HG02759 (cell line): ENCODE data around the gene ATXN1.
"Not testable (repeated sequence)": the region's sequence is repeated elsewhere in the genome, so short reads cannot be mapped to it uniquely, and the experiment has no call there.

Experiments used
- ATAC-seq: cut with Tn5 transposase; IDR thresholded peaks from one replicate; pipeline ENCODE4 v1.9.1; 2021; ENCODE audit warnings: mild to moderate bottlenecking, moderate library complexity; ENCODE audit not compliant: unreplicated experiment

Gene ATXN1

DNA sequence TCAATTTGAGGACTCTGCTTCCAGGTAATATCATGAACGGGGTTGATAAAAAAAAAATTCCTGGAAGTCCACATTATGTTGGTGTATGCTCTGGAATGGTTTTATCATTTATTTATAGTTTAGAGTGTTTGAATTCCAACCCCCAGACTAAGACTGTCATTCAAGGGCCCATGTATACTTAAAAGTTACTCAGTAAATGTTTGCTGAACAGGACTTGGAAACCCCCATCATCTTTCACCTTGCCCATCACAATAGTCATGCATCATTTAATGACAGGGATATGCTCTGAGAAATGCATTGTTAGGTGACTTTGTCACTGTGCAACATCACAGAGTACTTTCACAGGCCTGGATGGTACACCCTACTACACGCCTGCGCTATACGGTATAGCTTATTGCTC lies 104.8 kb downstream of the ATXN1 start:
- no peak for ATAC-seq

DNA sequence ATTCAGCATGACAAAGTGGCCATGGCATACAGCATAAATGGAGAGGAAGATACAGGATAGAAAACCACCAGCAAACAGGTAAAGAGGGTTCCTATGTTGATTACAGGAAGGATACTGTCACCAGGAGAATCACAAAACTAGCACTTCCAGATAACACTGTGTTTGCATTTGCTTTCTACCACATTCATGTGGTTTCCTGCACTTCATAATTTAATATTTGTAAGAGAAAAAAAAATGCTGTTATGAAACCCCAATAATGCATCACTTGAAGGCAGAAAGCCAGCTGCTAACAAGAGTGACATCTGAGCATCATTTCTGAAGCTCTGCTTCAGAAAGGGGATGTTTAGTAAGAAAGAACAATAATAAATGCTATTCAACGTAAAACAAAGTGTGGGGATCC lies 106.6 kb downstream of the ATXN1 start:
- no peak for ATAC-seq

DNA sequence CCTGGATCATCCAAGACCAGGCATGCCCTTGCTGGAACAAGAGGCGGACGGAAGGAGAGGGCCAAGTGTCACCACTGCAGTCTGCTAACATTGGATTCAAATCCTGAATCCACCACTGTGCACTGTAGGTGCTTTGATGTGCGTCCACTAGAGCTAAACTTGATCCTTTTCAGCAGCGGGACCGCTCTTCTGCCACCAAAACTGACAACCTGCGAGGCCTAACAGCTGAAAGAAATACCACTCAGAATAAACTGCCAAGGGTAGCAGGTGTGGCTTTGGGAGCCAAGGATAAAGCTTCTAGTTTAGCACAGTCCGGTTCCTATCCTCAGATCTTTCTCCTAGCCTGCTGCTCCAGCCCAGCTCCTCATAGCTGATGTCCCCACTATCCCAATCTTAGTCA lies 108.0 kb downstream of the ATXN1 start:
- no peak for ATAC-seq

DNA sequence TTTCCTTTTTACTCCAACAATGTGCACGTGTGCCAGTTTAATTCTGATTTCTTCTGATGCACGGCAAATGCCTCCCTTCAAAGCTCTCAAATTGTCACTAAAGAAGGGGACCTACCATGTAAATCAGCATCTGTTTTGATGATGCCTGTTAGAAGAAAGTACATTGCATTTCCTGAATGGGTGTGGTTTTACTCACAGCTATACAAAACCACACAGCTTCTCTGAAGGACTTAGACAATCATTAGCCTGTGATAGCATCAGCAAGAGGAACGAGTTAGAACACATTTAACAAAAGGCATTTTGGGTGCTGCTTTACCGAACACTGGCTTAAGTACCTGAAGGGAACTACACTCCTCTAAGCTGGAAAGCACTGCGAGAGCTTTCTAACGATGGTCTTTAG lies 109.4 kb downstream of the ATXN1 start:
- ATAC-seq = peak; percentile 93

DNA sequence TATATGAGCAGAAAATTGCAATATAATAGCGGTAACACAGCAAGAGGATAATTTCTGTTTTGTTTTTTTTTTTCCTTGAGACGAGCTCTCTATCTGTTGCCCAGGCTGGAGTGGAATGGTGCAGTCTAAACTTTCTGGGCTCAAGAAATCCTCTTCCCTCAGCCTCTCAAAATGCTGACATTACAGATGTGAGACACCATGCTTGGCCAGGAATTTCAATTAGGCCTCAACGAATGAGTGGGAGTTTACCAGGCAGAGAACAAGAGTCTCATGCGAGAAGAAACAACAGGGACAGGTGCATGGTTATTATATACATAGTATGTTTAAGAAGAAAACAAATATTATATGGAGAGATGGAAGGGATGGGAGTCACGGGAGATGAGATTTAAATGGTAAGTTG lies 111.4 kb downstream of the ATXN1 start:
- no peak for ATAC-seq

DNA sequence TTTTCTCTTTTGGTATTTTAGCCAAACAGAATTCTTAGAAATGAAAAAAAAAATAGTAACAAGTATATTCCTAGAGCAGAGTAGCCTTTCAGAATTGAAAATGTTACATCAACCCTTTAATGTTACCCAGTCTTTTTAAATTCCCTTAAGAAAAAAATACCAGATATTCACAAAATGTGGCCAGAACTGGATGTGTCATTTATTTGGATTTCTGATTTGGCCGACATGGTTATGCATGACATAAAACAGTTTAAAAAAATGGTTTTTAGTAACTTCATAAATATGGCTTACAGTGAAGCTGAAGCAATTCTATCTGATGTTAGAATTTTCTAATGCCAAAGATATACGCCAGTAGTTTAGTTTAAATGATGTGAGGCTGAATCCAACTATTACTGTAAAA lies 112.0 kb downstream of the ATXN1 start:
- no peak for ATAC-seq

DNA sequence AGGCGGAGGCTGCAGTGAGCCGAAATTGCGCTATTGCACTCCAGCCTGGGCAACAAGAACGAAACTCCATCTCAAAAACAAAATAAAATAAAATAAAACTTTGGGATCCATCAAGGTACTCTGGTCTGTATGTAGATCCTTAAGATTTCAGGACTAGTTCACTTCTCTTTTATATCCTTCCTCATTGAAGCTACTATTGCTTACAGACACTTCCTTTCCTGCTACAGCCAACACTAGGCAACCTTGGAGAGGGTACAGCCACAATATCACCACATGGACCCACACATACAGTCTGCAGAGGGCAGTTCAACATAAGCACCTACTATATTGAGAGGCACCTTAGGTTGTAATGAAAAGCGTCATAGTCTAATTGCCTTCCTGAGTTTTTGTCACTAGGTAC lies 113.3 kb downstream of the ATXN1 start:
- no peak for ATAC-seq

DNA sequence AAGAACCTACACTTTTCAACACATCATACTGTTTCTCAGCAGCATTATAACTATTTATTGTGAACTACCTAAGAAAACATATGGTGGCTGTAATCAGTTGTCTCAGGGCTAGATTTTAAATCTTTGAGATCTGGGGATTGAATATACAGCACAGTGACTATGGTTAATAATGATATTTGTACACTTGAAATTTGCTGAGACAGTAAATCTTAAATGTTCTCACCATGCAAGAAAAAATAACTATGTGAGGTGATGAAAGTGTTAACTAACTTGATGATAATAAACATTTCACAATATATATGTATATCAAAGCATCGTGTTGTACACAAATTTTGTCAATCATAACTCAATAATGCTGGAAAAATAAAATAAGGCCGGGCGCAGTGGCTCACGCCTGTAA lies 113.8 kb downstream of the ATXN1 start:
- ATAC-seq = no peak

DNA sequence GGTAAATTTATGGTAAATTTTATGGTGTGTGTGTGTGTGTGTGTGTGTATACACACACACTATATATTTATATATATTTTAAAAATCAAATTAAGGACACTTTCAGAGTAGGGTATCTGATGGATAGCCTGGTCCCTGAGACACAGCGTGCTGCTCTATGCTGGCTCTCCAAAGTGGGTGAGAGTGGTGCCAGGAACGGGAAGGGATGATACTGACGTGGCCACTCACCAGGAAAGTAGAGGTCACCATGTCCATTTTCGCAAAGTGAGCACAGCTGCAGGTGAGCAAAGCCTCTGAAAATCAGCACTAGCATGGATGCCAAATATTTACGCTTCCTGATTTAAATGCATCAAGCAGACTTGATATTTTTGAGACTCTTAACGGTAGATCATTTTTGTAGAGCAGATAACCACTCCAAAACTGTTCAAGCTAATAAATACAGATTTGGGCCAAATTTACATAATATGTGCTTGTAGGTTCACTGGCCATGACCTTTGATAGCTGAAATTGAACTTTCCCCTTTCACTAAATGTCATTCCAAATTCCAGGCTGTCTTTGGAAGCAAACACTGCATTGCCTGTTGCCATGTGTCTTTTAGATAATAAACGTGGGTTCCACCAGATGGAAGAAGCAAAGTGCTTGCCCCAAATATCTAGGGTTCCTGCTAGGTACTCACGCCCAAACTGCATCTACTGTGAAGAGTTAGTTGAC lies 116.6 kb downstream of the ATXN1 start:
- no peak for ATAC-seq

DNA sequence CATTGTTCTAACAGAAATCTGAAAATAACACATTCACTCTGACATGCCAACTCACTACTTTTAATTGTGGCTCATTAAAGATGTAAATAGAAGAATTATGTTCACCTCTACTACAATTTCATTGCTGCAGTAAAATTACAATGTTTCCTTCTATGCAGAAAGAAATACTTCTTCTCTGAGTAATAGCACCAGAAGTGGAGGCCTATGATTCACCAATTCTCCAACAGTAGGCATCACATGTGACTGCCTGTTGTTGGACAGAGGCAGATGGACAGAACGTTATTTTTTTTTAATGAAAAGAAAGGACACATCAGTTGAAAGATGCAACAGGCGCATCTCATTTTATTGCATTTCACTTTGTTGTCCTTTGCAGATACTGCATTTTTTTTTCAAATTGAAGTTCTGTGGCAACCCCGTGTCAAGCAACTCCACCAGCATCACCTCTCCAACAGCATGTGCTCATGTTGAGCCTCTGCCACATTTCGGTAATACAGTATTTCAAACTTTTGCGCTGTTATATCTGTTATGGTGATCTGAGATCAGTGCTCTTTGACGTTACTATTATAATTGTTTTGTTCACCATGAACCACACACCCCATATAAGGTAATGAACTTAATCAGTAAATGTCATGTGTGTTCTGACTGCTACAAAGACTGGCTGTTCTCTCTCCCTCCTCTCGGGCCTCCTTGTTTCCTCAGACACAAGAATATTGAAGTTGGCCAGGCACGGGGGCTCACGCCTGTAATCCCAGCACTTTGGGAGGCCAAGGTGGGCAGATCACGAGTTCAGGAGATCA lies 121.4 kb downstream of the ATXN1 start:
- ATAC-seq = no peak

DNA sequence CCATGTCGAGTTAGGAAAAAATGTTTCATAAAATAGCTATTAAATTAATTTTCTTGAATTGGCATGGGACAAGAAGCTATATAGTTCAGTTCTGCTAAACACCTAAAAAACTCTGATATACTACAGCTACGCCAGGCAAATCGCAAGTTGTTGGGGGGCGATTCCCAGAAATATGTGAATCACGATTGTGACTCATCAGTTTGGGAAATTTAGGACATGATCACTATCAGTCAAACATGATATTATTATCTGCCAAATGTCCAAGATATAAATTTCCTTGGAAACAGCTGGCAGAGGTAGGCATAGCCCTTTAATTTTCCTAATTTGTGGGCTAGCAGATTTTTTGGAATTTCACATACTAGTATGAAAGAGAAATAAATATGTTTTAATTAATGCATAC lies 123.6 kb downstream of the ATXN1 start:
- ATAC-seq = no peak

DNA sequence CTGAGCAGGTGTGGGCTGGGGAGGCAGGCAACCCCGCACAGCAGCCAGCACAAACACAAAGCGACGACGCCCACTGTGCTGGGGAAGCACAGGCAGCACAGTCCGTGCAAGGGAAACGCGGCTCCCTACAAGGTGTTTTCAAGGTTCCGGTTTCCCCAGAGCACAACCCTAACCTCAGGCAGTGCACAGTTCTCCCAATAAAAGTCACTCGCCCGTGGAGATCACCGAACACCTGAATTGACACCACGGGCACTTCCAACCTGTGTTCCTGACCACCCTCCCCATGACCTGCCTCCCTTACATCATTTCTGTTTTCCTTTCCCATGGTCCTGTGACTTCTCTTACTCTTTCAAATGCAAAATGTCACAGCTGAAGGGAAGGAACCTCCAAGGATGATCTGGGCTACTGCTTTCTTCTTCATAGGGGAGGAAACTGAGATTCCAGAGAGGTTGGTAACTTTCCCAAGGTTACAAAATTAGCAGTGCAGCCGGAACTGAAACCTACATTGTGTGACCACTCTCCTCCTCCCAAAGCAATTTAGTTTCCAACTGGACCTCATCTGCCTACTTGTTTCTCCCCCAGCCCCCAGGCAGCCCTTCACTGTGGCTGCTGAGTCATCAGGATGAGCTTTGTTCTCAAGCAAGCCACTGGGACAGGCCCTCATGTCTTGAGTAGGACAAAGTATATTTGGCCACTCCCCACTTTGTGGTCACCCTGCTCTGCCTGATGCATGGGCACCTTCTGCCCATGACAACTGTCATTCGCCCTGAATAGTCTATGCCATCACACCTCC lies 125.3 kb downstream of the ATXN1 start:
- ATAC-seq = peak; percentile 56

DNA sequence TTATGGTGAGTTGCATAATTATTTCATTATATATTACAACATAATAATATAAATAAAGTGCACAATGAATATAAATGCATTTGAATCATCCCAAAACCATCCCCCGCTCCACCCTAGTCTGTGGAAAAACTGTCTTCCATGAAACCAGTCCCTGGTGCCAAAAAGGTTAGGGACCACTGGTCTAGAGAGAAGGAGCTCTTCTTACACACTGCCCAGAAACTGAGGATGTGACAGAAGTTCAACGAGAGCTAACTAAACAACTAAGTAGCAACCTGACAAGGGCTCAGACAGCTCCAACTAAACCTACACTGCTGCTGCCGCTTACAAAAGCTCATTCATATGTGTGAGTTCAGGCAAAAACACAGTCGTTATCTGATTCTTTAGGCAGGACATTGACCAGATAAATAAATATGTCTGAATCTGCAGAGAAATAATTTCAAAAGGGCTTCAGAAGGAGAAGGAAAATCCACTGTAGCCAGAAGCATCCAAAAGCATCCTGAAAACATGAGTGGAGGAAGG lies 125.9 kb downstream of the ATXN1 start:
- ATAC-seq = no peak

DNA sequence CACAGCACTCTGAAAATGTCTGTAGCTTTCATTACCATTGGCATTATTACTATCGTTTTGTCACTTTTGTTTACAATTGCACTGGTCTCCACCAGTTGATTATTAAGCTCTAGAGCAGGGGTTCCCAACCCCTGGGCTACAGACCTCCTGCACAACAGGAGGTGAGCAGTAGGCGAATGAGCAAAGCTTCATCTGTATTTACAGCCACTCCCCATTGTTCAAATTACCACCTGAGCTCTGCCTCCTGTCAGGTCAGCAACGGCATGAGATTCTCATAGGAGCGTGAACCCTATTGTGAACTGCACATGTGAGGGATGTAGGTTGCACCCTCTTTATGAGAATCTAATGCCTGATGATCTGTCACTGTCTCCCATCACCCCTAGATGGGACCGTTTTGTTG lies 126.4 kb downstream of the ATXN1 start:
- ATAC-seq = no peak

DNA sequence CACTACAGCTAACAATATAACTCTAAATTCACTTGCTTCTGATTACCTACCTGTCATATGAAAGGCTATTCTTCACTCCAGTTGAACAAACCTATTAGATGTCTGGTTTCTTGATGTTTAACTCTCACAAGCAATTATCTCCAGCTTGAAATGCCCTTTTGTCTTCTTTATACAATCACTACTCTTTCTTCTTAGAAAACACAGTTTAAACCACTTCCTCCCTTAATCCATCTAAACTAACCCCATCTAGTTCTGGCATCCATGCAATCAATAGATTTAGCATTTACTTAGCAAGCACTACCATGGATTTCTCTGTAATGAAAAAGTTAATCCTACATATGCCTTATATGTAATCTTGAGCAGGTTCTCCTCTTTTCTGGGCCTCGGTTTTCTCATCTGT lies 127.3 kb downstream of the ATXN1 start:
- no peak for ATAC-seq

DNA sequence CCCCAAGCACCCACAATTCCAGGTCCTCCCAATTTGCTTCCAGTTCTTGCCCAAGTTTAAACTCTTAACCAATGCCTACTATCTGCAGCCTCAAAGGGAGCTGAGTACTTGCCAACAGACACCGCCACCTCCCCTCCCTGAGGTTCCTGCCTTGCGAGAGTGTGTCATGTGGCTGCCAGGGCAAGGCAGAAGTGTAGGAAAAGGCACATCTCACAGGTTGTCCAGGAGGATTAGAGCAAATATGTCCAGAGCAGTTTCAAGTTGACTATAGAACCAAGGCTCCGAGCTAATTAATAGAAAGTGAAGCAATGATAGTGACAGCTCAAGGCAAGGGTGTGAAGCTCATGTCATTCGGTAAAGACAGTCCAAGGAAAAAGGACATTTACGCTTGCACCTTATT lies 127.8 kb downstream of the ATXN1 start:
- no peak for ATAC-seq

DNA sequence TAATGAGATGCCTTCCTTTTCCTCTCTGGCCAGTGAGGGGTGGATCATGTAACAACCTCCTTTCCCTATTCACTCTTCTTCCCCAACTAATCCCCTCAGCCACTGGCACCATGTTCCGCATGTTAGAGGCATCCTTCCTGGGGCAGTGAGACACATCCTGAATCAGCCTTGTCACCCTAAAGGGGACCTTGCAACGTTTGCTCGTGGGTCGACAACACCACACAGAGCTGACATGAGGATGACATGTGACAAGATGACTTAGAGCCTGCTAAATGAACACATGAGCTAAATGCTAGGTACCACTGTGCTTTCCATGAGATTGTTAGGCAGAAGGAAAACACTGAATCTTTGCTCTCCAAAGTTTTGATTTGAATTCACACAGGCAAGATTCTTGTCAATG lies 129.2 kb downstream of the ATXN1 start:
- ATAC-seq = no peak

DNA sequence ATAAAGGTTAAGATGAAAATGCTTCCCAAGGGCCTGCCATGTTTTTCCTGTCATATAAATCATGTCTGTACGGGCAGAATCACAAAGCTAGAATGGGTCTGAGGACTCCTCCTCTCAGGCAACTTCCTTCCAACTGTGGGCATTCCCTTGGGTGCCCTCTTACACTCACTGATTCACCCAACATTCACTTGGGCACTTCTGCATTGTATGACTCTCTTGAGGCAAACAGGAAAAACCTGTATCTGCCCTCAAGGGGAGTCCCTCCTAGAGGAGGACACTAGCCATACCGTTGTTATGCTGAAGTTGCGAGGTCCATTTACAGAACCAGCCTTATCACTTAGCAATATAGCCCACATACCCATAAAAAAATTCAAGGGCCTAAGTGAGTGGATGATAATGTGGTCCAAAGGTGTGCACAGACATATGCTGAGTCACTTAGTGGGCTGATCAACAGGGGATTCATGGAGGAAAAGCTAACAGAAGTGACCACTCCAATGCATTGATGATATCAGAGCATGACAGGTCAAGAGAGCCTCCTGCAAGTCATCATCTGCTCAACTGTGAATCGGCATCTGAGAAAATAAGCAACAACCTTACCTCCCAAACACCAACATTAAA lies 131.1 kb downstream of the ATXN1 start:
- no peak for ATAC-seq

DNA sequence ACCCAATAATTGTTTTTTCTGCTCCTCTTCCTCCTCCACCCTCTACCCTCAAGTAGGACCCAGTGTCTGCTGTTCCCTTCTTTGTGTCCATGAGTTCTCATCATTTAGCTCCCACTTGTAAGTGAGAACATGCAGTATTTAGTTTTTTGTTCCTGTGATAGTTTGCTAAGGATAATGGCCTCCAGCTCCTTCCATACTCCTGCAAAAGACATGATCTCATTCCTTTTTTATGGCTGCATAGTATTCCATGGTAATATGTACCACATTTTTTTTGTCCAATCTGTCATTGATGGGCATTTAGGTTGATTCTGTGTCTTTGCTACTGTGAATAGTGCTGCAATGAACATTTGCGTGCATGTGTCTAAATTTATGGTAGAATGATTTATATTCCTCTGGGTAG lies 132.7 kb downstream of the ATXN1 start:
- not testable (repeated sequence) for ATAC-seq

DNA sequence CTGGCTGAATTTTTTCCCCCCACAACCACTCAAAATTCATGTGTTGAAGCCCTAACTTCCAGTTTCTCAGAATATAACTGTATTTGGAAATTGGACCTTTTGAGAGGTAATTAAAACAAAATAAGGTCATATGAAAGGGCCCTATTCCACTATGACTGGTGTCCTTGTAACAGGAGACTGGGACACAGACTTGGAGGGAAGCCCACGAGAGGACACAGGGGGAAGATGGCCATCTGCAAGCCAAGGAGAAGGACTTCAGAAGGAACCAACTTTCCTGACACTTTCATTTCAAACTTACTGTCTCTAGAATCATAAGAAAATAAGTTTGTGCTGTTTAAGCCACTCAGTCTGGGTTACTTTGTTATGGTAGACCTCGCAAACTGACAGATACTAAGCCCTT lies 134.6 kb downstream of the ATXN1 start:
- ATAC-seq = no peak
